ENCODE measurements around the gene SPATA18.

- TF ChIP-seq, protein P1, sequence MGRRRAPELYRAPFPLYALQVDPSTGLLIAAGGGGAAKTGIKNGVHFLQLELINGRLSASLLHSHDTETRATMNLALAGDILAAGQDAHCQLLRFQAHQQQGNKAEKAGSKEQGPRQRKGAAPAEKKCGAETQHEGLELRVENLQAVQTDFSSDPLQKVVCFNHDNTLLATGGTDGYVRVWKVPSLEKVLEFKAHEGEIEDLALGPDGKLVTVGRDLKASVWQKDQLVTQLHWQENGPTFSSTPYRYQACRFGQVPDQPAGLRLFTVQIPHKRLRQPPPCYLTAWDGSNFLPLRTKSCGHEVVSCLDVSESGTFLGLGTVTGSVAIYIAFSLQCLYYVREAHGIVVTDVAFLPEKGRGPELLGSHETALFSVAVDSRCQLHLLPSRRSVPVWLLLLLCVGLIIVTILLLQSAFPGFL (CRISPR knock-in tag; IDR thresholded peaks at IDR 0.05), result no peak
- TF ChIP-seq CCAR2 (optimal IDR thresholded peaks at IDR 0.05; ENCODE audit: low read depth, low read length), result no peak
- TF ChIP-seq TARDBP (CRISPR knock-in tag; IDR thresholded peaks at IDR 0.05), result no peak
- TF ChIP-seq, protein P2, sequence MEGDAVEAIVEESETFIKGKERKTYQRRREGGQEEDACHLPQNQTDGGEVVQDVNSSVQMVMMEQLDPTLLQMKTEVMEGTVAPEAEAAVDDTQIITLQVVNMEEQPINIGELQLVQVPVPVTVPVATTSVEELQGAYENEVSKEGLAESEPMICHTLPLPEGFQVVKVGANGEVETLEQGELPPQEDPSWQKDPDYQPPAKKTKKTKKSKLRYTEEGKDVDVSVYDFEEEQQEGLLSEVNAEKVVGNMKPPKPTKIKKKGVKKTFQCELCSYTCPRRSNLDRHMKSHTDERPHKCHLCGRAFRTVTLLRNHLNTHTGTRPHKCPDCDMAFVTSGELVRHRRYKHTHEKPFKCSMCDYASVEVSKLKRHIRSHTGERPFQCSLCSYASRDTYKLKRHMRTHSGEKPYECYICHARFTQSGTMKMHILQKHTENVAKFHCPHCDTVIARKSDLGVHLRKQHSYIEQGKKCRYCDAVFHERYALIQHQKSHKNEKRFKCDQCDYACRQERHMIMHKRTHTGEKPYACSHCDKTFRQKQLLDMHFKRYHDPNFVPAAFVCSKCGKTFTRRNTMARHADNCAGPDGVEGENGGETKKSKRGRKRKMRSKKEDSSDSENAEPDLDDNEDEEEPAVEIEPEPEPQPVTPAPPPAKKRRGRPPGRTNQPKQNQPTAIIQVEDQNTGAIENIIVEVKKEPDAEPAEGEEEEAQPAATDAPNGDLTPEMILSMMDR (CRISPR knock-in tag; IDR thresholded peaks at IDR 0.05), result no peak
- no peak for TF ChIP-seq ZNF235 (CRISPR knock-in tag; IDR thresholded peaks at IDR 0.05; ENCODE audit: borderline replicate concordance)
- TF ChIP-seq E2F1 (CRISPR knock-in tag; IDR thresholded peaks at IDR 0.05), result no peak
Measured at GRCh38 chr4:52051213-52051614, at the start of gene SPATA18.

All from HepG2 (cell line).